GM12873 (cell line): ENCODE measurements around the gene STK32C.

Experiments used
- TF ChIP-seq, protein P1 (sequence below): IDR thresholded peaks from 2 replicates; pipeline ENCODE4 v1.5.1; 2012; ENCODE audit warnings: low read depth, mild to moderate bottlenecking, moderate library complexity, low read length, control low read depth; ENCODE audit not compliant: insufficient read depth; ENCODE audit errors: missing control alignments

Gene STK32C

DNA sequence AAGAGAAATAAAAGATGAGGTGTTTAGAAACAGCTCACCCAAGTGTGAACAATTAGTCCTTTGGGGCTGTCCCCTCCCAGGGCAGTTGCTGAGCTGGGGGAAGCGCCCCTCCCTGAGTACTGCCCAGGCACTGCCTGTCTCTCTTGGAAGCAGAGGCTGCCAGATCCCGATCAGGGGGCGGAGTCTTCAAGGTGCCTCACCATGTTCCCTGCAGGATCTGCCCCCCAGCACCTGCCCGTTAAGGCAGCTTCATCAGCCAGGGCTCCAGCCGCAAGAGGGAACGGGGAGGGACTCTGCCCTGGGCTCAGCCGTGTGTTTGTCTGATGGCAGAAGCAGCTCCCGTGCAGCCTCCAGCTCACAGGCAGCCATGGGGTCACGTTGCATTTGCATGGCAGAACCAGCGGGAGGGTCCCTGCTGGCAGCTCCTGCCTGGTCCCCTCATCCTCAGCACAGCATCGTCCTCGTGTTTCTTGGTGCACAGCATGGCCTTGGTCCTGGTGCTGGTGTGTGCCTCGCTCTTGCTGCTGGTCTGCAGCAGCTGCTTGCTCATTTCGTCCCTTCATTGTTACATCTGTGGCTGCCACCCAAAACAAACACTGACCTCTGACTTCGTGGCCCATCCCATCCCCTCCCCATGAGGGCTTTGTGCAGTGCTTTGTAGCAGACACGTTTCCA is 131.7 kb downstream of the STK32C start:
- TF ChIP-seq, protein P1, sequence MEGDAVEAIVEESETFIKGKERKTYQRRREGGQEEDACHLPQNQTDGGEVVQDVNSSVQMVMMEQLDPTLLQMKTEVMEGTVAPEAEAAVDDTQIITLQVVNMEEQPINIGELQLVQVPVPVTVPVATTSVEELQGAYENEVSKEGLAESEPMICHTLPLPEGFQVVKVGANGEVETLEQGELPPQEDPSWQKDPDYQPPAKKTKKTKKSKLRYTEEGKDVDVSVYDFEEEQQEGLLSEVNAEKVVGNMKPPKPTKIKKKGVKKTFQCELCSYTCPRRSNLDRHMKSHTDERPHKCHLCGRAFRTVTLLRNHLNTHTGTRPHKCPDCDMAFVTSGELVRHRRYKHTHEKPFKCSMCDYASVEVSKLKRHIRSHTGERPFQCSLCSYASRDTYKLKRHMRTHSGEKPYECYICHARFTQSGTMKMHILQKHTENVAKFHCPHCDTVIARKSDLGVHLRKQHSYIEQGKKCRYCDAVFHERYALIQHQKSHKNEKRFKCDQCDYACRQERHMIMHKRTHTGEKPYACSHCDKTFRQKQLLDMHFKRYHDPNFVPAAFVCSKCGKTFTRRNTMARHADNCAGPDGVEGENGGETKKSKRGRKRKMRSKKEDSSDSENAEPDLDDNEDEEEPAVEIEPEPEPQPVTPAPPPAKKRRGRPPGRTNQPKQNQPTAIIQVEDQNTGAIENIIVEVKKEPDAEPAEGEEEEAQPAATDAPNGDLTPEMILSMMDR: no peak

DNA sequence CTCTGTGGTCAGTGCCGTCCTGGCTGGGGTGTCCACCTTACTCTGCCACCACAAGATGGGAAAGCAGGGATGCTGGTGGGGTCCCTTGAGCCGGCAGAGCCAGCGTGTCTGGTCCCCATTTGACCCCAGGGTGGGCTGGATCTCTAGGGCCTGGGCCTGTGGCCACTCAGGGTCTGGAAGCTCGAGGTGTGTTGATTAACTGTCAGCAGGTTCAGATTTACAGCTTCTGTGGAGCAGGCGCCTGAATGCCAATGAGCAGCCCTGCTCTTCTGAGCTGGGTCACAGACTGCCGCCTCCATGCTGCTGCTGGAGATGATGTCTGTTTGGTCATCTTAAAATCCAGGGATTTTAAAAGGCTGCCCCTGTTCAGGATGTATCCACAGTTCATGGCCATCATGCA is 132.3 kb downstream of the STK32C start:
- TF ChIP-seq, protein P1: no peak

DNA sequence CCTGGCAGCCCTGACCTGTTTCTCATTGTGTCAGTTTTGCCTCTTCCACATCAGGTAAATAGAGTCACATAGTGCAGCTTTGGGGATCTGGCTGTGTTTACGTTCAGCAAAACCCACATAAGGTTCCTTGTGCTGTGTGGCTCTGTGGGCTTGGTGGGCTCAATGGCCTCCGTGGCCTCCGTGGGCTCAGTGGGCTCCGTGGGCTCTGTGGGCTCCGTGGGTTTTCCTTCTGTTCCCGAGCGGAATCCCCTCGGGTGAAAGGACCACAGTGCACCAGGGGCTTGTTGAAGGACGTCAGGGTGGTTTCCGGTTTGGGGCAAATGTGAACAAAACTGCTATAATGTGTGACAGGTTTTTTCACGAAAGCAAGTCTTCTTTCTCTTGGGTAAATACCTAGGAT is 133.5 kb downstream of the STK32C start:
- TF ChIP-seq, protein P1: no peak

DNA sequence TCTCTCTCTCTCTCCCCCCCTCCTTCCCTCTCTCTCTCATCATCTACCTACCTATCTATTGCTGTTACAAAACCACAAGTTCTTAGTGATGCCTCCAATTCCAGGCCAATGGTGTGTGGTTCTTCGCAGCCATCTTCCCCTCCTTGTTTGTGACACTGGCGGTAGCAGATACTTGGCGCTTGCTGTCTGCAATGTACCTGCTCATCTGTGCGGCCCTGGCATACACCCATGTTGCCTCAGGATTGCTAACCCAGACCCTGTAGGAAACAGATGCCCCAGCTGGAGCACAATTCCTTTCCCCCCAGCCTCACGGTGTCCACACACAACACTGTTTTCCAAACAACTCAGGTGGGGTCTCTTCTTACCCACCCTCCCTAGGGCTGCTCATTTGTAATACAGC is 134.6 kb downstream of the STK32C start:
- TF ChIP-seq, protein P1: no peak

DNA sequence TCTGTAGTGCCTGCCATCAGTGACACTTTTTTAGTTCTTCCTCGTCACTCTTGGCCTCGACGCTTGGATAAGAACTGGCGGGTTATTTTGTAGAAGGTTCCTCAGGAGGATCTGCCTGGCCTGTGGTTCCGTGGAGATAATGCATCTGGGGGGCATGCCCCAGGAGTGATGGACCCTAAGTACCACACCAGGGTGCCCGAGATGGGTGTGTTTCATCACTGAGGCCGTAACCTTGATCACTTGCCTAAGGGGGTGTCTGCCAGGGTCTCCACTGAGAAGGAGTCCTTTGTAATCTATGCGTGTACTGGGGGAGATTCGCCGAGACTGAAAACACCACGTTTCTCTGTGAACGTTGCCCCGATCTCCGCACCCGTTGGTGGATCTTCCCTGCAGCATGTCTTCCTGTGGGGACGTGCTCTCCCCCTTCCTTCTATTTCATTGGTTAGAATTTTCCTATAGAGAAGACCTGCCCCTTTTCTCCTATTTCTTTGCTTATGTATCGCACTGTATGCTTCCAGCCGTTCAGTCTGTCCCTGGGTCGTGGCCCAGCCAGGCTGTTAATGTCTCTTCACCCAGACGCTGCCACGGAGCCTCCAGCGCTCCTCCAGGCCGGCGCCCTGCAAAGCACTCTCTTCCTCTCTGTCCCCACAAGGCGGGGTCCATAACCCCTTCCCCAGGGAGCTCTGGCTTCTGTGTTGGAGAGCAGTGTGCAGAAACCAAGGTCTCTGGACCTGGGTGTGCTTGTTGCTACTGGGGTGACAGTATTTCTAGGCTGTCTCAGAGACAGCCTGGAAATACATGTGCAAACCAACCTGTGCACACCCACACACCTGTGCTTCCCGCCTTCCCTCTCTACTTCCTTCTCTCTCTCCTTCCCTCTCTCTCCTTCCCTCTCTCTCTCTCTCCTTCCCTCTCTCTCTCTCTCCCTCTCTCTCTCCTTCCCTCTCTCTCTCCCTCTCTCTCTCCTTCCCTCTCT is 135.4 kb downstream of the STK32C start:
- TF ChIP-seq, protein P1: no peak

DNA sequence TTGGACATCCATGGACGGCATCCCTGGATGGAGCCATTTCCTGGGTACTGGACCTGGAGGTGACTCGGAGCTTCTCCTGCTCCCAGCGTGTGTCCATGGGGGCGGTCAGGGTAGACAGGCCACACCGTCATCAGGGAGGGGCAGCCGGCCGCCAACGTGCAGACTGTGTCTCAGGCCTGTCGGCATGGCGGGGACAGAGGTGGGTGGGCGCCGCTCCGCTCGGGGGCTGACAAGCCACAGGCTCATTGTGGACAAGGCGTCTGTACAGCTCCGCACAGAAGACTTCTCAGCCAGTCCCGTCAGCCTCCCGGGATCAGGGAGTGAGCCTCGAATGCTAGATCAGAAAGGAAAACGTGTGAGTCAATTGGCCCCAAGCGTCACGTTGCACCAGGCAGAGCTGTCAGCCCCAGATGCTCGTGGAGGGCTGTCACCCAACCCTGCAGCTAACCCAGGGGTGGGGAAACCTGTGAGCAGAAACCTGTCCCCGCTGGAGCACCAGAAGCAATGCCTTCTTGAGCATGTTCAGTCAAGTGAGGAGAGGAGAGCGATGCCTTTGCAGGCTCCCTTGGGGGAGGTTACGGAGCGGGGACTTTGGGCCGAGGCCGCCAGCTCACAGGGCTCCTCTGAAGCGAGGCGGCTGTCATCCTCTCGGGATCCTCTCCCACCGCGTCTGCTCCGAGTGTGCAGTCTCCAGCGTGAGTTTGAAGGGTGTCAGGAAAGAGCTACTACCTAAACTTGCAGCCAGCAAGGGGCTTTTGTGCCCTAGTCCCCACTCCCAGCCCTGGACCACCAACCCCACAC is 137.0 kb downstream of the STK32C start:
- TF ChIP-seq, protein P1: no peak
